H1 (cell line): ENCODE results near the gene TRABD2B. TPM values are rescaled to one million over a fixed set of nuclear protein-coding genes. Genes with fewer than 3 reads are reported as not detected.

Source experiments
- CTCF ChIA-PET: fragments of 300-600 bp; sonication (Branson Sonifier 250); formaldehyde crosslinking; loops from one replicate; lab custom pipeline; 2021; ENCODE audit not compliant: partially characterized antibody; lab: Charles Lee
- POLR2A ChIA-PET: fragments of 300-600 bp; sonication (Branson Sonifier 250); formaldehyde crosslinking; loops from one replicate; lab custom pipeline; 2021; ENCODE audit warnings: inconsistent platforms; ENCODE audit not compliant: partially characterized antibody; lab: Charles Lee
- DNase-seq, 2 experiments: peaks; one replicate each; pipeline versions ENCODE4 v3.0.0 to v3.0.0-alpha.2; 2010 to 2022; ENCODE audit warnings: low spot score in 2 of 2, low read depth in 1 of 2, mixed read lengths in 1 of 2
- FAIRE-seq: peaks from 2 replicates; lab custom pipeline; 2011; peaks lifted over from hg19 to GRCh38; lab: Jason Lieb, UNC
- H2AFZ ChIP-seq: 2 replicates; pipeline ENCODE4 v1.8.1; 2012; ENCODE audit warnings: low read length, inconsistent platforms
- H2AK5ac ChIP-seq: 2 replicates; pipeline ENCODE4 v1.6.1; 2013; ENCODE audit warnings: low read depth, low read length
- H2BK120ac ChIP-seq: replicated peaks from 2 replicates; pipeline ENCODE3; 2013; ENCODE audit warnings: low read depth, low read length, inconsistent platforms
- H2BK12ac ChIP-seq: 2 replicates; pipeline ENCODE4 v1.6.1; 2013; ENCODE audit warnings: low read depth, low read length
- H2BK15ac ChIP-seq: 2 replicates; pipeline ENCODE4 v1.6.1; 2013; ENCODE audit warnings: low read length
- H2BK20ac ChIP-seq: 2 replicates; pipeline ENCODE4 v1.6.1; 2013; ENCODE audit warnings: low read length
- H2BK5ac ChIP-seq: 2 replicates; pipeline ENCODE4 v1.6.1; 2013; ENCODE audit warnings: low read depth, low read length
- H3K14ac ChIP-seq: 2 replicates; pipeline ENCODE4 v1.6.1; 2013; ENCODE audit warnings: inconsistent platforms; ENCODE audit not compliant: insufficient read length
- H3K18ac ChIP-seq: 2 replicates; pipeline ENCODE4 v1.6.1; 2013; ENCODE audit warnings: low read length; ENCODE audit errors: extremely low read depth
- H3K23ac ChIP-seq: 2 replicates; pipeline ENCODE4 v1.6.1; 2013; ENCODE audit warnings: inconsistent platforms; ENCODE audit not compliant: insufficient read length
- H3K23me2 ChIP-seq: 2 replicates; pipeline ENCODE4 v1.6.1; 2013; ENCODE audit warnings: low read depth, low read length
- H3K27ac ChIP-seq: 2 replicates; pipeline ENCODE4 v1.6.1; 2011; ENCODE audit warnings: low read depth, low read length, inconsistent platforms
- H3K27me3 ChIP-seq, 4 experiments: replicated peaks in 1 of 4; 1 replicate in 1 of 4; 2 replicates in 3 of 4; pipeline versions ENCODE4 v1.6.1 to v1.8.1; 2011 to 2013; ENCODE audit warnings: low read length in 3 of 4, mild to moderate bottlenecking in 3 of 4, inconsistent platforms in 2 of 4, mixed read lengths in 2 of 4, moderate library complexity in 1 of 4; ENCODE audit not compliant: control insufficient read depth in 3 of 4, insufficient read depth in 3 of 4; ENCODE audit errors: extremely low read depth in 1 of 4
- H3K36me3 ChIP-seq, 4 experiments: 2 replicates each; pipeline versions ENCODE4 v1.6.1 to v1.8.1; 2011 to 2013; ENCODE audit warnings: mild to moderate bottlenecking in 4 of 4, low read length in 3 of 4, moderate library complexity in 2 of 4, control low read depth in 1 of 4, inconsistent platforms in 1 of 4; ENCODE audit not compliant: insufficient read depth in 4 of 4, control insufficient read depth in 2 of 4
- H3K4ac ChIP-seq: replicated peaks from 2 replicates; pipeline ENCODE3; 2013; ENCODE audit warnings: low read length, low read depth, mixed read lengths, inconsistent platforms; ENCODE audit not compliant: insufficient read length
- H3K4me1 ChIP-seq, 4 experiments: replicated peaks in 1 of 4; 1 replicate in 1 of 4; 2 replicates in 3 of 4; pipeline versions ENCODE4 v1.6.1 to v1.8.1; 2011 to 2013; ENCODE audit warnings: low read length in 3 of 4, inconsistent platforms in 2 of 4, mixed read lengths in 1 of 4; ENCODE audit not compliant: insufficient read depth in 4 of 4, control insufficient read depth in 3 of 4
- H3K4me2 ChIP-seq, 2 experiments: 2 replicates each; pipeline versions ENCODE4 v1.6.1 to v1.8.1; 2011 to 2013; ENCODE audit warnings: low read depth in 2 of 2, low read length in 2 of 2, control low read depth in 1 of 2, inconsistent platforms in 1 of 2, mild to moderate bottlenecking in 1 of 2; ENCODE audit not compliant: insufficient read depth in 1 of 2
- H3K4me3 ChIP-seq, 4 experiments: fragments of 200-600, 300-600 bp in 1 of 4; sonication (generic), shearing (Covaris generic), sonication (Bioruptor Twin) in 1 of 4; 2 replicates each; pipeline versions ENCODE4 v1.5.1 to v1.8.1; 2011 to 2016; ENCODE audit warnings: low read length in 4 of 4, low read depth in 3 of 4, control low read depth in 2 of 4, inconsistent platforms in 2 of 4, mild to moderate bottlenecking in 2 of 4, mixed read lengths in 1 of 4, moderate library complexity in 1 of 4; ENCODE audit not compliant: insufficient read depth in 2 of 4; ENCODE audit errors: extremely low read depth in 1 of 4
- H3K56ac ChIP-seq: replicated peaks from 2 replicates; pipeline ENCODE3; 2013; ENCODE audit warnings: low read depth, mild to moderate bottlenecking, mixed read lengths, low read length, inconsistent platforms; ENCODE audit not compliant: insufficient read length
- H3K79me1 ChIP-seq: 2 replicates; pipeline ENCODE4 v1.6.1; 2013; ENCODE audit warnings: low read depth, low read length, control low read depth
- H3K79me2 ChIP-seq, 2 experiments: 2 replicates each; pipeline versions ENCODE4 v1.6.1 to v1.8.1; 2012 to 2013; ENCODE audit warnings: low read length in 2 of 2, mild to moderate bottlenecking in 2 of 2, inconsistent platforms in 1 of 2; ENCODE audit not compliant: insufficient read depth in 2 of 2, control insufficient read depth in 1 of 2
- H3K9ac ChIP-seq, 4 experiments: replicated peaks in 1 of 4; 1 replicate in 1 of 4; 2 replicates in 3 of 4; pipeline versions ENCODE4 v1.6.1 to v1.8.1; 2011 to 2013; ENCODE audit warnings: low read depth in 3 of 4, low read length in 3 of 4, control low read depth in 2 of 4, mild to moderate bottlenecking in 2 of 4, moderate library complexity in 2 of 4, inconsistent platforms in 1 of 4; ENCODE audit errors: extremely low read depth in 1 of 4
- H3K9me3 ChIP-seq, 2 experiments: 2 replicates each; pipeline versions ENCODE4 v1.6.1 to v1.8.1; 2012 to 2013; ENCODE audit warnings: mild to moderate bottlenecking in 2 of 2, moderate library complexity in 2 of 2, control low read depth in 1 of 2, inconsistent platforms in 1 of 2, low read depth in 1 of 2, low read length in 1 of 2, mixed read lengths in 1 of 2; ENCODE audit not compliant: insufficient read depth in 2 of 2
- H4K20me1 ChIP-seq, 2 experiments: replicated peaks in 1 of 2; 2 replicates each; pipeline versions ENCODE3 to v1.8.1; 2011 to 2013; ENCODE audit warnings: inconsistent platforms in 2 of 2, low read length in 2 of 2, mild to moderate bottlenecking in 1 of 2; ENCODE audit not compliant: insufficient read depth in 2 of 2, control insufficient read depth in 1 of 2
- H4K5ac ChIP-seq: 2 replicates; pipeline ENCODE4 v1.6.1; 2013; ENCODE audit warnings: low read length, low read depth, mixed read lengths, inconsistent platforms; ENCODE audit not compliant: insufficient read length
- H4K8ac ChIP-seq: 2 replicates; pipeline ENCODE4 v1.8.0; 2013; ENCODE audit warnings: mild to moderate bottlenecking, moderate library complexity, low read length, inconsistent platforms; ENCODE audit not compliant: insufficient read depth; ENCODE audit errors: extremely low read depth
- H4K91ac ChIP-seq: replicated peaks from 2 replicates; pipeline ENCODE3; 2013; ENCODE audit warnings: low read length, mixed read lengths, inconsistent platforms; ENCODE audit not compliant: insufficient read length
- CBX5 ChIP-seq: fragments of 300-800, 300-1000 bp; sonication (generic); IDR thresholded peaks from 2 replicates; pipeline ENCODE4 v1.7.1; 2016; ENCODE audit warnings: antibody characterized with exemption, low read length, low read depth
- CBX8 ChIP-seq: fragments of 300-800, 300-1000 bp; sonication (generic); IDR thresholded peaks from 2 replicates; pipeline ENCODE4 v1.7.1; 2016; ENCODE audit warnings: low read depth, low read length, borderline replicate concordance
- SAP30 ChIP-seq: fragments of 300-600 bp; sonication (generic); IDR thresholded peaks from 2 replicates; pipeline ENCODE4 v1.7.1; 2012; ENCODE audit warnings: low read length, moderate library complexity, mild to moderate bottlenecking, inconsistent platforms; ENCODE audit not compliant: insufficient read depth, insufficient replicate concordance
- SP4 ChIP-seq: IDR thresholded peaks from 2 replicates; pipeline ENCODE4 v1.6.1; 2012; ENCODE audit warnings: low read length, inconsistent platforms
- WGBS, 2 experiments: shearing (Covaris generic) in 1 of 2; methylation state at CpG; one replicate each; pipeline versions ENCODE4 v1.1.6 to v1.1.7; 2013 to 2015; ENCODE audit warnings: low lambda C conversion rate in 2 of 2, mixed read lengths in 2 of 2, inconsistent platforms in 1 of 2, low coverage in 1 of 2, missing lambda C conversion rate in 1 of 2; ENCODE audit not compliant: insufficient replicate concordance in 2 of 2, insufficient coverage in 1 of 2, insufficient read length in 1 of 2; ENCODE audit errors: extremely low coverage in 1 of 2, missing lambda C conversion rate in 1 of 2; 5-methylcytosine and 5-hydroxymethylcytosine counted together
- polyA plus RNA-seq, 7 experiments: library from polyadenylated mRNA; depleted of rRNA in 3 of 7; stranded (reverse) in 5 of 7; unstranded in 2 of 7; fragments of >200 nt in 5 of 7; fragments of 200-250 nt in 2 of 7; gene quantifications; 1 replicate in 5 of 7; 2 replicates in 1 of 7; 4 replicates in 1 of 7; pipeline versions ENCODE4 v1.2.1 to v1.2.3, GENCODE V29; 2011 to 2013; ENCODE audit warnings: missing spikeins in 2 of 7, mixed read lengths in 2 of 7
- total RNA-seq: library from RNA; stranded (reverse); fragmentation: NEBNext Ultra II Directional; extraction: Animal tissue kit (Norgen Biotek cat#: 25700); gene quantifications from 2 replicates; pipeline ENCODE4 v1.2.1, GENCODE V29; 2021

Gene TRABD2B
- total and polyA plus RNA-seq, 2 of the 8 experiments (the other 6 are each of a cell fraction or from before 2014, with no cell fraction given), result 0.95 to 3.4 TPM

GRCh38 chr1:47818682-47819573 is 178.3 kb downstream of the TRABD2B start:
- Histone ChIP-seq H3K4me2 (no peak overlapping the region), H3K36me3 (no peaks in the 10 kb centered on the region), H2AK5ac (no peak overlapping the region), H3K9ac (no peak overlapping the region), H4K8ac (no peak overlapping the region), H3K79me2 (no peaks in the 10 kb centered on the region)
- DNase-seq (no peak), FAIRE-seq (no peak)
- TF ChIP-seq CBX5 (no peak), SP4 (no peak), SAP30 (no peak), CBX8 (no peak)
- TF ChIP-seq, all 59 proteins: peak for 0
- WGBS, 2 experiments, result 92% methylated on average over 20 of the region's 20 CpGs; no CpG with 5 or more reads in 1 of the 2 experiments
- Histone ChIP-seq H3K27ac (no peak overlapping the region), H3K56ac (no peak overlapping the region), H3K79me1 (no peaks in the 10 kb centered on the region), H3K4ac (no peak overlapping the region), H2BK120ac (no peak overlapping the region), H4K91ac (no peak overlapping the region), H3K27me3 (no peaks in the 10 kb centered on the region), H3K23ac (no peak overlapping the region), H3K14ac (no peak overlapping the region), H2BK12ac (no peak overlapping the region), H3K18ac (no peak overlapping the region), H3K4me3 (no peak overlapping the region), H2BK20ac (no peak overlapping the region), H3K23me2 (no peaks in the 10 kb centered on the region), H3K9me3 (no peaks in the 10 kb centered on the region), H3K4me1 (peaks cover 0 to 6% (median 3%) of the 10 kb centered on the region in 4 experiments; a peak in 3 of 7 replicates), H2BK15ac (no peak overlapping the region), H4K20me1 (peaks cover 2 to 4% of the 10 kb centered on the region in 2 experiments), H4K5ac (no peak overlapping the region), H2AFZ (no peak overlapping the region), H2BK5ac (no peak overlapping the region)
- ChIA-PET POLR2A (no interaction called here), CTCF (interaction anchor here (1.2 kb wide), 1 partner anchor 9 kb away, joined by 4 read pairs; no protein-coding TSS in a partner anchor)
